Measurements from ENCODE around the gene KYAT1.
"Not testable (repeated sequence)": the region's sequence is repeated elsewhere in the genome, so short reads cannot be mapped to it uniquely, and the experiment has no call there.

Gene KYAT1

GRCh38 chr9:128861501-128861900 lies 20.2 kb downstream of the KYAT1 start:
- no peak for DNase-seq (ENCODE audit: extremely low spot score)
- CTCF ChIA-PET: interaction anchor here (0.6 to 5.7 kb wide), 12 partner anchors 9 to 74 kb away, joined by 3 to 67 read pairs (median 3); partner anchors contain the start of genes KYAT1 and SPOUT1
- no peak for TF ChIP-seq CTCF (IDR thresholded peaks at IDR 0.05; ENCODE audit: control extremely low read depth, extremely low read depth, low read depth, missing control alignments)
- POLR2A ChIA-PET: interaction anchor here (0.6 kb wide), 1 partner anchor 50 kb away, joined by 12 read pairs; no protein-coding TSS in a partner anchor

GRCh38 chr9:128860937-128861336 lies 20.8 kb downstream of the KYAT1 start:
- CTCF ChIA-PET: interaction anchor here (1.0 to 5.7 kb wide), 6 partner anchors 10 to 67 kb away, joined by 3 to 67 read pairs (median 10); partner anchors contain the start of gene SPOUT1

GRCh38 chr9:128858476-128858875 lies 23.3 kb downstream of the KYAT1 start:
- DNase-seq (ENCODE audit: extremely low spot score); POLR2A ChIA-PET: not testable (repeated sequence)
- CTCF ChIA-PET: interaction anchor here (1.2 to 1.5 kb wide), 2 partner anchors 13 to 40 kb away, joined by 3 to 5 read pairs; partner anchors contain the start of gene ENDOG

More at GRCh38 chr9:128860937-128861336, 20.8 kb downstream of the KYAT1 start:
- POLR2A ChIA-PET: no interaction called here
- no peak for DNase-seq (ENCODE audit: extremely low spot score)
- no peak for TF ChIP-seq CTCF (IDR thresholded peaks at IDR 0.05; ENCODE audit: control extremely low read depth, extremely low read depth, low read depth, missing control alignments)

GRCh38 chr9:128854454-128854853 lies 27.3 kb downstream of the KYAT1 start:
- POLR2A ChIA-PET; DNase-seq (ENCODE audit: extremely low spot score); CTCF ChIA-PET: not testable (repeated sequence)

- DNase-seq (ENCODE audit: extremely low spot score); CTCF ChIA-PET; POLR2A ChIA-PET: not testable (repeated sequence)
Observed at GRCh38 chr9:128852646-128853045, 29.1 kb downstream of the KYAT1 start.

- DNase-seq (ENCODE audit: extremely low spot score); CTCF ChIA-PET; POLR2A ChIA-PET: not testable (repeated sequence)
Observed at GRCh38 chr9:128851779-128852600, 29.8 kb downstream of the KYAT1 start.

- DNase-seq (ENCODE audit: extremely low spot score); POLR2A ChIA-PET; CTCF ChIA-PET: not testable (repeated sequence)
Observed at GRCh38 chr9:128851024-128851423, 30.7 kb downstream of the KYAT1 start.

GRCh38 chr9:128847803-128848202 lies 33.9 kb downstream of the KYAT1 start:
- TF ChIP-seq CTCF (IDR thresholded peaks at IDR 0.05; ENCODE audit: control extremely low read depth, extremely low read depth, low read depth, missing control alignments): no peak
- no peak for DNase-seq (ENCODE audit: extremely low spot score)
- ChIA-PET POLR2A (no interaction called here), CTCF (interaction anchor here (0.7 kb wide), 1 partner anchor 9 kb away, joined by 3 read pairs; no protein-coding TSS in a partner anchor)

- CTCF ChIA-PET: interaction anchor here (0.8 to 1.4 kb wide), 3 partner anchors 15 to 58 kb away, joined by 3 to 5 read pairs (median 3); no protein-coding TSS in a partner anchor
Observed at GRCh38 chr9:128846680-128847030, 35.1 kb downstream of the KYAT1 start.

More at GRCh38 chr9:128846680-128847030, 35.1 kb downstream of the KYAT1 start:
- no peak for TF ChIP-seq CTCF (IDR thresholded peaks at IDR 0.05; ENCODE audit: control extremely low read depth, extremely low read depth, low read depth, missing control alignments)
- POLR2A ChIA-PET: no interaction called here
- no peak for DNase-seq (ENCODE audit: extremely low spot score)
